ENCODE measurements around the gene STPG4.

The STPG4 gene

GRCh38 chr2:47069628-47070154 lies 85.4 kb downstream of the STPG4 start:
- no peak for DNase-seq

- no peak for DNase-seq
Measured at GRCh38 chr2:47068981-47069627, 86.0 kb downstream of the STPG4 start.

GRCh38 chr2:47067788-47068407 lies 87.2 kb downstream of the STPG4 start:
- DNase-seq: no peak

GRCh38 chr2:47065771-47066380 lies 89.2 kb downstream of the STPG4 start:
- DNase-seq: no peak

- no peak for DNase-seq
Measured at GRCh38 chr2:47065343-47065742, 89.8 kb downstream of the STPG4 start.

- DNase-seq: no peak
Measured at GRCh38 chr2:47064106-47064505, 91.0 kb downstream of the STPG4 start.

GRCh38 chr2:47063538-47063930 lies 91.6 kb downstream of the STPG4 start:
- DNase-seq: no peak

GRCh38 chr2:47062681-47063537 lies 92.2 kb downstream of the STPG4 start:
- DNase-seq: no peak

GRCh38 chr2:47061944-47062678 lies 93.0 kb downstream of the STPG4 start:
- DNase-seq: peak; percentile 40

- DNase-seq: no peak
Measured at GRCh38 chr2:47060652-47061170, 94.4 kb downstream of the STPG4 start.

- DNase-seq: peak; percentile 64
Measured at GRCh38 chr2:47058003-47058931, 96.8 kb downstream of the STPG4 start.

GRCh38 chr2:47057687-47058002 lies 97.5 kb downstream of the STPG4 start:
- DNase-seq: no peak

- DNase-seq: peak; percentile 72
Measured at GRCh38 chr2:47056868-47057686, 98.0 kb downstream of the STPG4 start.

- DNase-seq: no peak
Measured at GRCh38 chr2:47056374-47056773, 98.7 kb downstream of the STPG4 start.

GRCh38 chr2:47054868-47055267 lies 100.2 kb downstream of the STPG4 start:
- DNase-seq: no peak

GRCh38 chr2:47054036-47054555 lies 101.0 kb downstream of the STPG4 start:
- DNase-seq: no peak

GRCh38 chr2:47052847-47053246 lies 102.3 kb downstream of the STPG4 start:
- DNase-seq: no peak

GRCh38 chr2:47051562-47051961 lies 103.5 kb downstream of the STPG4 start:
- no peak for DNase-seq

- no peak for DNase-seq
Measured at GRCh38 chr2:47050762-47051161, 104.3 kb downstream of the STPG4 start.

Measured in hematopoietic multipotent progenitor cell treated with erythropoietin and hydrocortisone succinate and interleukin-3 and kit ligand, for 4 days (in vitro differentiated cells).